GM13976 (cell line): ENCODE measurements around the gene IZUMO4.
A peak's percentile ranks its signal among the peaks of the same experiment; 100 is the strongest.

ENCODE experiments used
- DNase-seq: peaks from one replicate; pipeline ENCODE4 v3.0.0; 2012; ENCODE audit warnings: low spot score
- CTCF ChIP-seq: IDR thresholded peaks from 2 replicates; pipeline ENCODE4 v1.5.1; 2012; ENCODE audit warnings: borderline replicate concordance, mild to moderate bottlenecking; ENCODE audit not compliant: insufficient read depth; ENCODE audit errors: extremely low read depth, missing control alignments, control extremely low read depth
- in situ Hi-C: fragments of 300-500 bp; cut with MboI; formaldehyde crosslinking; loops from one replicate; pipeline ENCODE4 v1.12.0; 2022; ENCODE audit warnings: low sequenced_read_pairs, mixed read lengths, inconsistent platforms; ENCODE audit not compliant: unreplicated experiment

IZUMO4 gene

DNA sequence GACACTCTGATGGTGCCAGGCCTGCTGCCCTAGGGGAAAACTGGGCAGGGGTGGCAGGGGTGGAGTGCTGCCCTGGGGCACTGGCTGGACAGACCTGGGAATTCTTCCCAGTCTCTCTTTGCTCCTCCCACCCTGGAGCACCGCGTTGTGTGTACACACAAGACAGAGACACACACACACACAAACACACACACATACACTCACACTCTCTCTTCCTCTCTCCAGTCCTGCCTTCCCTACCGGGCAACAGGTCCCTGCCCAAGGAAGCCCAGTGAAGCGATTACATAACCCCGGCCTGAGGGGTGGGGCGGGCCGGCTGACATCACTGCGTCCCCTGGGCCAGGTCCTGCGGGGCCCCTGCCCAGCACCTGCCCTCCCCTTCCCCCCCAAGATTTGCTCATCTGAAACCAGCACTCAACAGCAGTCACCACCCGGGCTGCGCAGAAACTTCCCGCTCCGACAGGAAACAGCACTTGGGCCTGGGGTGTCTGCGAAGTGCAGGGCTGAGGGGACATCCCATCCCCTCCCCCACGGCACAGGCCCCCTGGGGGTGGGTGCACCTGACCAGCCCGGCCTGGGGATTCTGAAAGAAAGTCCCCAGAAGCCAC is 46.9 kb upstream of the IZUMO4 start:
- TF ChIP-seq CTCF = no peak
- in situ Hi-C loops = no loop called here
- peak; percentile 71 for DNase-seq

DNA sequence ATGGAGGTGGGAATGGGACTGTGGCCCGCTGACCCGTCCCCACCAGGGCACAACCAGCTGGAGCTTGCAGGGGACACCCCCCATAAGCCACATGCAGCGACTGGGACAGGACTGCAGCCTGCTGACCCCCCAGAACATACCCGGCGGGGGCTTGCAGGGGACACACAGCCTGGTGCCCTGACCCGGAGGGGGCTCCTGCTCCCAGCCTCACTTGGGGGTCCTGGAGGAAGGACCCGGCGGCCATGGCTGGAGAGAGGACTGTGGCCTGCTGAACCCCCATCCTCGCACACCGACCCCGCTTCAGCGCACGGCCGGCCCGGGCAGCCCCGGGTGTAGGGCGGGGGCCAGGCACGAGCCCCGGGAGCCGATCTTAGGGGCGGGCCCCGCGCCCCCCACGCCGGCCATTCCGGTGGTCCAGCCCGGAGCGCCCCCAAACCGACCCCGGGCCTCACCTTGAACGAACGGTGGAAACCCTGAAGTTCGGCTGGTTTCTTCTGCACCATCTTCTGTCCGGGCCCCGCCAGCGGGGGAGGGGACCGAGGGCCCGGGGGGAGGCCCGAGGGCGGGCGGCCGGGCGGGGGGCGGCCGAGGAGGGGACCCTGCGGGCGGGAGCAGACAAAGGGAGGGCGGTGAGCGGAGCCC is 46.2 kb upstream of the IZUMO4 start:
- in situ Hi-C loops = no loop called here
- no peak for DNase-seq
- TF ChIP-seq CTCF = no peak

- in situ Hi-C loops = no loop called here
- TF ChIP-seq CTCF = peak; percentile 68
- peak; percentile 97 for DNase-seq
Observed at GRCh38 chr19:2050991-2051772, 45.5 kb upstream of the IZUMO4 start, which contains the start of gene MKNK2. Gene MKNK2 (minus strand): TSS chr19:2051244. CDS start chr19:2050851, 393 bp downstream.

GRCh38 chr19:2051773-2052704 is 44.7 kb upstream of the IZUMO4 start:
- DNase-seq = no peak

GRCh38 chr19:2053601-2054389 is 42.9 kb upstream of the IZUMO4 start:
- DNase-seq = no peak
- in situ Hi-C loops = no loop called here
- no peak for TF ChIP-seq CTCF

More at GRCh38 chr19:2051773-2052704, 44.7 kb upstream of the IZUMO4 start:
- in situ Hi-C loops = no loop called here
- TF ChIP-seq CTCF = no peak
